SK-N-MC (cell line): Measurements from ENCODE around the gene BSN.

Experiments
- DNase-seq: peaks from one replicate; pipeline ENCODE4 v3.0.0-alpha.2; 2011; ENCODE audit warnings: low read depth, low spot score
- H3K27ac ChIP-seq: fragments of 200-600 bp; sonication (generic); 2 replicates; pipeline ENCODE4 v1.5.1; 2016; ENCODE audit warnings: mixed run types
- H3K36me3 ChIP-seq: fragments of 200-600 bp; sonication (generic); 2 replicates; pipeline ENCODE4 v1.6.1; 2017; ENCODE audit warnings: antibody characterized with exemption, low read length, mixed read lengths; ENCODE audit not compliant: insufficient read depth
- H3K4me3 ChIP-seq: fragments of 200-600 bp; sonication (generic); 2 replicates; pipeline ENCODE4 v1.5.1; 2016
- H3K9ac ChIP-seq: fragments of 200-600 bp; sonication (generic); 2 replicates; pipeline ENCODE4 v1.8.0; 2017; ENCODE audit warnings: mixed run types, mixed read lengths; ENCODE audit not compliant: insufficient read length
- H3K9me3 ChIP-seq: fragments of 200-600 bp; sonication (generic); 2 replicates; pipeline ENCODE4 v1.6.1; 2017; ENCODE audit warnings: low read depth, mild to moderate bottlenecking, antibody characterized with exemption, low read length, moderate library complexity, mixed read lengths
- EZH2 ChIP-seq: fragments of 200-600 bp; sonication (generic); IDR thresholded peaks from one replicate; pipeline ENCODE4 v1.6.1; 2017; ENCODE audit warnings: antibody characterized with exemption
- FOXP2 ChIP-seq: optimal IDR thresholded peaks from 2 replicates; pipeline ENCODE3; 2011; ENCODE audit warnings: mild to moderate bottlenecking, moderate library complexity; ENCODE audit not compliant: insufficient read depth; ENCODE audit errors: extremely low read length, control extremely low read depth
- POLR2AphosphoS5 ChIP-seq: IDR thresholded peaks from 2 replicates; pipeline ENCODE4 v1.6.1; 2012; ENCODE audit warnings: mild to moderate bottlenecking, low read depth, low read length, borderline replicate concordance

The BSN gene

DNA sequence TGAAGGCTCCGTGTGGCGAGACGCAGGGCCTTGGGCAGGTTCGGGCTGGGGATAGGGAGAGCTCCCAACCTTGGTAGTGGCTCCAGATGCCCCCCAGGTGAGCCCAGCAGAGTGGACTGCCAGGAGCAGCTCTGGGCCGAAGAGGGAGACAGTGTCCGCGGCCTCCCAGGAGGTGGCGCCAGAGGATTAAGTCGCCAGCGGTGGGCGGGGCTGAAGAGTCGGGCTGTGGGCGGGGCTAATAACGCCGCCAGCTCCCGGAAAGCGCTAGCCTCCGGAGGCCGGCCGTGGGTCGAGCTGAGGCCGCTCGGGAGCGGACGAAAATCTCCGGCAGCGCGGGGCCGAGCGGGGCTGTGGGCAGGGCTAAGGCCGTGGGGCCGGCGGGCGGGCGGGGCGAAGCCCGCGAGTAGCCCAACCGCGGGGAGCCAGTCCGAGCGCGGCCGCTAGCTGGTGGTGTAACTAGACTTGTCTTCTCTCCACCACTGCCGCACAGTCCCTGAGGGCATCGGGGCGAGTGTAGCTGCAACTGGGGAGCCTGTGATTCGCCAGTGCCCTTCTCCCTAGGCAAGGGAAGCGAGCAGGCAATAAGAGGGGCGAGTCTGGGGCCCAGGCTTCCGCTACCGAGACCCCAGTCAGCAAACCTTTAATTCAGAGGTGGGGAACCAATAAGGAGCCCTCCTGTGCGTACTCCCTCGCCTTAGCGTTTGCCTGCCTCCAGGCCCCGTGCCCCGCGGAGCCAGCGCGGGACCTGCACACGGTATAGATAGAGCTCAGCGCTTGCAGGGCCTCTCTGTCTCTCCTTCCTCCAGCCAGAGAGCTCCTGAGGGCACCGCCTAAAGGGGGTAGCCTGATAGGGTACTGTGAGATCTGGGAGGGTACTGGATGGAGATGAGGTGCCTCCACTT lies 14.4 kb upstream of the BSN start:
- no peak overlapping the region for H3K27ac ChIP-seq
- peak; percentile 51; the same call in 1 of the 2 replicates for TF ChIP-seq POLR2AphosphoS5
- no peak for TF ChIP-seq FOXP2
- peak overlapping the region; percentile 14 for H3K9ac ChIP-seq
- no peak for DNase-seq
- peak overlapping the region; percentile 75 for H3K4me3 ChIP-seq
- H3K9me3 ChIP-seq, result no peaks in the 10 kb centered on the region
- no peaks in the 10 kb centered on the region for H3K36me3 ChIP-seq

DNA sequence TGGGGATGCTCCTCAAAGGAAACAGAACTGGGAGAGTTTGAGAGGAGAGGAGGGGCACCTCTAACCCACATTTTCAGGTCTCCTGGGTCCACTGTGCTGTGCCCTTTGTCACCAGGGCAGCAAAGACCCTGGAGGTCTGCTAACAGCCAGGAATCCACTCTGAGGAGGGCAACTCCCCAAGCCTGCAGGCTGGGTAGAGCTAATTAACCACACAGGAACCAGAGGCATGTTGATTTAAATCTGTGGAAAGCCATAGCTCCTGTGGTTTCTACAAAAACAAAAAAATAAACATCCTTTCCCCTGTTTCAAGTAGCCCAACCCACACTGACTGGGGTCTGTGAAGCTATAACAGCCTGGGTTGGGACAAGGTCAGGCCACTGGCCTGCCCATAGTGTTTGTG lies 2.2 kb upstream of the BSN start:
- no peak overlapping the region for H3K27ac ChIP-seq
- no peaks in the 10 kb centered on the region for H3K9me3 ChIP-seq
- TF ChIP-seq POLR2AphosphoS5, result no peak
- TF ChIP-seq EZH2, result no peak
- TF ChIP-seq FOXP2, result no peak
- DNase-seq, result no peak
- H3K36me3 ChIP-seq, result no peaks in the 10 kb centered on the region
- no peak overlapping the region for H3K4me3 ChIP-seq
- H3K9ac ChIP-seq, result no peak overlapping the region

DNA sequence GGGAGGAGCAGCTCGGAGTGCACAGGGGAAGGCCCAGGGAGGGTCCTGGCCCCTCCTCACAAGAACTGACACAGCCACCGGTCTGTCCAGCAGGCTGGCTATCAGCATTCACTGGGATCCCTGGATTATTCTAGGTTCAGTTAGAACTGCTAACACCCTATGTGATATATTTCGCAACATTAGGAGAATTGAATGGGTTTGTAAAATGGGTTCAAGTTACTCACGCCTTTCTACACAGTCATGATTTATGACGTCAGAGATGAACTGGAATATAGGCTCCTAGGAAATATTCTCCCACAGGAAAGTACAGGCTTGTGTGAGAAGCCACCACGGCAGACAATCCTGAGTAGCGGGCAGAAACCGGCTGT lies 969 bp upstream of the BSN start:
- no peak overlapping the region for H3K27ac ChIP-seq
- peak overlapping the region; percentile 84 for H3K4me3 ChIP-seq
- no peak for TF ChIP-seq FOXP2
- no peak for TF ChIP-seq POLR2AphosphoS5
- TF ChIP-seq EZH2, result no peak
- no peaks in the 10 kb centered on the region for H3K36me3 ChIP-seq
- no peak overlapping the region for H3K9ac ChIP-seq
- no peak for DNase-seq
- H3K9me3 ChIP-seq, result no peaks in the 10 kb centered on the region

DNA sequence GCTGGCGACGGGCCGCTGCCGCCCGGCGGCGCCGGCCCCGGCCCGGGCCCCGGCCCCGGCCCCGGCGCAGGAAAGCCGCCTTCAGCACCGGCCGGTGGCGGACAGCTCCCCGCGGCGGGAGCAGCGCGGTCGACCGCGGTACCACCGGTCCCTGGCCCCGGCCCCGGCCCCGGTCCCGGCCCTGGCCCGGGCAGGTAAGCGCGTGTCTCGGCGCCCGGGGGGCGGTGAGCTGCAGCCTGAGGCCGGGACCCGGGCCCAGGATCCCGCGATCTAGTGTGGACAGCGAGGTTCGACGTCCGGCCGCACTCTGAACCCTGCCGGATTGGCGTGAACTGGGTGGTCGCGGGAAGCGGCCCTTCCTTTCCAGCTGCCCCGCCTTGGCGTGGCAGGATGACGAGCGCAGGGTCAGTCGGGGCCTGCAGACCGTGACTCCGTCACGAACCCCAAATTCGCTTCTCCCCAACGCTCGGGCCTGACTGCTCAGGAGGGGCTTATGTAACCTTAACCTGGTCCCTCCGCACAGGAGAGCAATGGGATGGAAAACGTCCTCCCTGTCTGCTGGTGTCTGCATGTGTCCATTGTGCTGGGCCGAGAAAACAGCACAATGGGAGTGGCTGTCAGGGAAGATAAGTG lies 472 bp downstream of the BSN start:
- Histone ChIP-seq H3K9ac (no peak overlapping the region), H3K27ac (no peak overlapping the region), H3K4me3 (peak overlapping the region; percentile 61), H3K9me3 (no peaks in the 10 kb centered on the region), H3K36me3 (no peaks in the 10 kb centered on the region)
- no peak for TF ChIP-seq EZH2
- no peak for TF ChIP-seq FOXP2
- TF ChIP-seq POLR2AphosphoS5, result no peak
- DNase-seq, result no peak

DNA sequence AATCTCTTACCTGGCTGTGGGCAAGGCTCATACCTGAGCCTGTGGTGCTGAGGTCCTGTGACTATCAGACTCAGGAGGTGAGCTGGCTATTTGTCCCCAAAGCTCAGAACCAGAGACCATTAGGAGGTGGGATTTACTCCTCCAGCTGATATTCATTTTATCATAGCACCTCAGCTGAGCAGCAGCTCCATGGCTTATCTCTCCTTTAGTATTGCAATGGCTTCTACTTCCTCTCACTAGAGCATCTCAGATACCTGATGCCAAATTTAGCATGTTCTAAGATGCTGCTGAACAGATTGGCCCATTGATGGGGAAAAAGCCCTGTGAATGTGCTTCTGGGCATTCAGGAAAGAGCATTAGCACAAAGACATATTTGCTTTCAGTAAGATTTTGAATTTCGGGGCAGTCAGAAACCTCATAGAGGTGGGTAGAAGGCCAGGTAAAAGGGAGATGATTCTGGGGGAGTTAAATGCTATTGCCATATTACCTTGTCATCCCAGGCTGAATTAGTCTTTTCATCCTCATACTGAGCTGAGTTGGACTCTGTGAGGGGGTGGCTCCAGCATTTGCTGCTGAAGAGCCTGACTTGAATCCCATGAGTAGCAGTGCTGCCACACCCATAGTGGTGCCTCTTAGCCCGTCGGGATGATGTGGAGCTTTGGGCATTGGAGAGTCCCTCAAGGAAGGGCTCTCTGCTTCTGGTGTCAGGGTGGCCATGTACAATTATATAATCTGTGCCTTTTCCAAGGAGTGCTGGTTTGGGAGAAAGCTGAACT lies 2.4 kb downstream of the BSN start:
- no peak for TF ChIP-seq FOXP2
- no peak for TF ChIP-seq POLR2AphosphoS5
- TF ChIP-seq EZH2, result no peak
- Histone ChIP-seq H3K27ac (no peak overlapping the region), H3K4me3 (no peak overlapping the region), H3K9me3 (no peaks in the 10 kb centered on the region), H3K9ac (no peak overlapping the region), H3K36me3 (no peaks in the 10 kb centered on the region)
- DNase-seq, result no peak

DNA sequence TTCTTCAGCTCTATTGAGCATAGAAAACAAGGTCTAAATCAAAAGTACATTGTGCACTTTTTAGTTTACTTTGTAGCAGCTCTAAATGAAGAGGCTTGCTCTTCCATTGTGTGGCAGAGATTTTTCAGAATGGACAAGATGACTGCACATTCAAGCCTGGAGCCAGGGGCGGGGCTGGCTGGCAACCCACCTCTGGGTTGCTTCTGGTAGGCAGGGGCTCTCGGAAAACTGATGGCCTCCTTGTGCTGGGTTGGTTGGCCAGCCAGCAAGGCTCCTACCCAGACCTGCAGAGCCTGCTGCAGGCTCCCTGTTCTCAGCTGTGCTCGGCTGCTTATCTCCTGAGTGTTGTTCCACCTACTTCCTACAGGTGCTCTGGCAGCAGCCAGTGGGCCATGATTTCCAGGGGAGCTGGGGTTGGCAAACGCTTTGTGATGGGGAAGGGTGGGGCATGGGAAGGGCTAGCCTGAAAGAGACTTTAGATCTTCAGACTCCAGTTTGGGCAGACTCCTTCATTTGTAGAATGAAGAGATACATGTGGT lies 8.8 kb downstream of the BSN start:
- DNase-seq, result no peak
- TF ChIP-seq FOXP2 (no peak), POLR2AphosphoS5 (no peak), EZH2 (no peak)
- H3K4me3 ChIP-seq, result no peak overlapping the region

DNA sequence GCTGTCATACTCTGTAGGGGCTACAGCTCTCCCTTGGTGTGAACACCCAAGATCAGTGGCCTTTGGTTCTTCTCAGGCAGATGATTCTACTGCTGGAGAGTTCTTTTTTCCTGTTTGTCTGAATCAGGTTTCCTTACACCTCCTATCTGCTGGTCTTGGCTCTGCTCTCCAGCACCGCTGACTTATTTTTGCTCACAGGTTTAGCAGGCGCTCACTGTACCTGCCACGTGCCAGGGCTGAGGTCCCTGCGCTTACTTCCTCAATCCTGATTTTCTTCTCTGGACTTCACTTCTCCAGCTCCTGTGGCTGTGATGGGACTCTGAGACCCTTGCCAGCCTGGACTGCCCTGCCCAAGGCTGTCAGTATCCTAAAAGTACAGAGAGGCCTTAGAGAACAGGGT lies 9.5 kb downstream of the BSN start:
- Histone ChIP-seq H3K9ac (no peak overlapping the region), H3K36me3 (no peaks in the 10 kb centered on the region), H3K4me3 (no peak overlapping the region), H3K9me3 (no peaks in the 10 kb centered on the region), H3K27ac (no peak overlapping the region)
- DNase-seq, result no peak
- TF ChIP-seq EZH2 (no peak), FOXP2 (no peak), POLR2AphosphoS5 (no peak)

More for the DNA sequence above, 8.8 kb downstream of the BSN start:
- Histone ChIP-seq H3K9ac (no peak overlapping the region), H3K9me3 (no peaks in the 10 kb centered on the region), H3K27ac (no peak overlapping the region), H3K36me3 (no peaks in the 10 kb centered on the region)

DNA sequence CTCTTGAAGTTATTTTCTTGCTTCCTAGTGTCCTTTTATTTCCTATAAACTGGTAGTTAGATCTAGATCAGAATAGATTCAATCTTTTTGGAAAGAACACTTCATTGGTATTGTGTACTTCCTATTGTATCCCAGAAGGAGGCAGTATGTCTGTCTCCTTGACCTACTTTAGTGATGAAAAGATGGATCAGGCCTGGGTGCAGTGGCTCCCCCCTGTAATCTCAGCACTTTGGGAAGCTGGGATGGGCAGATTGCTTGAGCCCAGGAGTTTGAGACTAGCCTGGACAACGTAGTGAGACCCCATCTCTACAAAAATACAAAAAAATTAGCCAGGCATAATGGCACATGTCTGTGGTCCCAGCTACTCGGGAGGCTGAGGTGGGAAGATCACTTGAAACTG lies 12.0 kb downstream of the BSN start:
- TF ChIP-seq POLR2AphosphoS5 (no peak), EZH2 (no peak), FOXP2 (no peak)
- no peak for DNase-seq

More for the DNA sequence above, 12.0 kb downstream of the BSN start:
- Histone ChIP-seq H3K4me3 (no peak overlapping the region), H3K9ac (no peak overlapping the region), H3K36me3 (no peaks in the 10 kb centered on the region), H3K9me3 (no peaks in the 10 kb centered on the region), H3K27ac (no peak overlapping the region)
